Mammary epithelial cell (primary cell): ENCODE results near the gene PRR20D.

Source experiments
- EZH2 ChIP-seq: IDR thresholded peaks from 2 replicates; pipeline ENCODE4 v1.6.1; 2012; ENCODE audit warnings: low read length, inconsistent platforms, borderline replicate concordance
- TF ChIP-seq, protein P1 (sequence below), 2 donors: IDR thresholded peaks in 1 of 2; conservative IDR thresholded peaks in 1 of 2; 2 replicates each; pipeline ENCODE4 v1.5.1; 2011 to 2012; ENCODE audit warnings: inconsistent platforms in 2 of 2, low read length in 2 of 2, mild to moderate bottlenecking in 2 of 2, control low read depth in 1 of 2, low read depth in 1 of 2; ENCODE audit not compliant: insufficient read depth in 1 of 2; ENCODE audit errors: extremely low read depth in 1 of 2

DNA sequence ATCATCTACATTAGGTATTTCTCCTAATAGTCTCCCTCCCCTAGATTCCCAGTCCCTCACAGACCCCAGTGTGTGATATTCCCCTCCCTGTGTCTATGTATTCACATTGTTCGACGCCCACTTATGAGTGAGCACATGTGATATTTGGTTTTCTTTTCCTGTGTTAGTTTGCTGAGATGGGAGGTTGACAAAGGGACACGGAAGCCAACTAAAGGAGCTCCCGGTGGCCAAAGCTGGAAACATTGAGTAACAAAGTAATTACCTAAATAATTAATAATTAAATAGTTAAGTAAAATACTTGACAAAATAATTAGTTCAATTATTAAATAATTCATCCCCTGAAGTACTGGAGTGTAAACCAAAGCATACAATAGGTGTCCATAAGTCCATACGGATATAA, 21.4 kb upstream of the PRR20D start:
- TF ChIP-seq, protein P1, sequence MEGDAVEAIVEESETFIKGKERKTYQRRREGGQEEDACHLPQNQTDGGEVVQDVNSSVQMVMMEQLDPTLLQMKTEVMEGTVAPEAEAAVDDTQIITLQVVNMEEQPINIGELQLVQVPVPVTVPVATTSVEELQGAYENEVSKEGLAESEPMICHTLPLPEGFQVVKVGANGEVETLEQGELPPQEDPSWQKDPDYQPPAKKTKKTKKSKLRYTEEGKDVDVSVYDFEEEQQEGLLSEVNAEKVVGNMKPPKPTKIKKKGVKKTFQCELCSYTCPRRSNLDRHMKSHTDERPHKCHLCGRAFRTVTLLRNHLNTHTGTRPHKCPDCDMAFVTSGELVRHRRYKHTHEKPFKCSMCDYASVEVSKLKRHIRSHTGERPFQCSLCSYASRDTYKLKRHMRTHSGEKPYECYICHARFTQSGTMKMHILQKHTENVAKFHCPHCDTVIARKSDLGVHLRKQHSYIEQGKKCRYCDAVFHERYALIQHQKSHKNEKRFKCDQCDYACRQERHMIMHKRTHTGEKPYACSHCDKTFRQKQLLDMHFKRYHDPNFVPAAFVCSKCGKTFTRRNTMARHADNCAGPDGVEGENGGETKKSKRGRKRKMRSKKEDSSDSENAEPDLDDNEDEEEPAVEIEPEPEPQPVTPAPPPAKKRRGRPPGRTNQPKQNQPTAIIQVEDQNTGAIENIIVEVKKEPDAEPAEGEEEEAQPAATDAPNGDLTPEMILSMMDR (conservative IDR thresholded peaks at IDR 0.05 in 1 of 2, IDR thresholded peaks at IDR 0.05 in 1 of 2; ENCODE audit: extremely low read depth in 1 of 2, insufficient read depth in 1 of 2, low read depth in 1 of 2, low read length in 2 of 2): no peak
- TF ChIP-seq EZH2: no peak
